Ascending aorta (tissue), 2 donors: ENCODE measurements around the gene TTC9C. TPM values are rescaled to one million over a fixed set of nuclear protein-coding genes. Genes with fewer than 3 reads are reported as not detected.

ENCODE experiments used
- DNase-seq, 2 donors: peaks; one replicate each; pipeline ENCODE4 v3.0.0-alpha.2; 2019; ENCODE audit warnings: low spot score in 2 of 2
- H3K27ac ChIP-seq, 2 donors: fragments of 200-600 bp; sonication (generic); one replicate each; pipeline ENCODE4 v1.5.1; 2016 to 2017; ENCODE audit warnings: mild to moderate bottlenecking in 1 of 2
- H3K27me3 ChIP-seq: fragments of 200-600 bp; sonication (generic); one replicate; pipeline ENCODE4 v1.5.1; 2017
- H3K36me3 ChIP-seq, 2 donors: fragments of 200-600 bp; sonication (generic); one replicate each; pipeline ENCODE4 v1.5.1; 2016
- H3K4me1 ChIP-seq, 2 donors: fragments of 200-600 bp; sonication (generic); one replicate each; pipeline ENCODE4 v1.5.1; 2016 to 2017; ENCODE audit warnings: mild to moderate bottlenecking in 1 of 2
- H3K4me3 ChIP-seq, 2 donors: fragments of 200-600 bp; sonication (generic); one replicate each; pipeline ENCODE4 v1.5.1; 2016 to 2017; ENCODE audit warnings: mild to moderate bottlenecking in 1 of 2
- H3K9me3 ChIP-seq, 2 donors: fragments of 200-600 bp; sonication (generic); one replicate each; pipeline ENCODE4 v1.5.1; 2016
- CTCF ChIP-seq, 3 experiments: fragments of 200-600 bp in 2 of 3; fragments of 450-650 bp in 1 of 3; sonication (generic) in 2 of 3; IDR thresholded peaks; one replicate each; pipeline ENCODE4 v1.5.1; 2016 to 2019; ENCODE audit warnings: antibody characterized with exemption in 3 of 3, mild to moderate bottlenecking in 1 of 3, moderate library complexity in 1 of 3
- intact Hi-C: fragments of 100-400 bp; cut with DNase I; formaldehyde crosslinking; loops from one replicate; pipeline ENCODE4 v1.15.1; 2023
- total RNA-seq: library from RNA; depleted of rRNA; stranded (reverse); fragments of >200 nt; gene quantifications from one replicate; pipeline ENCODE4 v1.1.0, GENCODE V29; 2016

Gene TTC9C
- total RNA-seq, 1 donor from 2014 or later, result 1.4 TPM

- intact Hi-C loops, result no loop called here
- TF ChIP-seq CTCF (IDR thresholded peaks at IDR 0.05), result no peak
Observed at GRCh38 chr11:62712276-62712812, 15.9 kb upstream of the TTC9C start.

DNA sequence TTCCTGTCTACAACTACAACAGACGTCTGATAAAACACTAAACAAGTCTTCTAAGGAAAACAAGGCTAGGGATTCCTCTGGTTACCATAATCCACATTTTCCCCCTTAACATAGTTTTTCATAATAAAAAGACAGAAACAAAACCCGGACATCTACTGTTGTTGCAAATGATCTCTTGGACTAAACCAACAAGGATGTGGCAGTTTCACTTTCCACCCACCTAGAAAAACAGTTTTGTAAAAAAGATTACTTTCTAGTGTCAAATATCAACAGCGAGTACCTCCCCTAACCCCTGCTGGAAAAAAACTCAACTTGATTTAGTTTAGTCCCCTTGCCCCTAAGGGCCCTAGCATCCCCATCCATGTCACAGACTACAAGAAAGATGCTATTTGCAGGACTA, 15.4 kb upstream of the TTC9C start:
- Histone ChIP-seq H3K36me3 (peaks cover 59 to 71% of the 10 kb centered on the region in 2 donors), H3K9me3 (no peaks in the 10 kb centered on the region), H3K4me1 (peaks cover 4 to 13% of the 10 kb centered on the region in 2 donors), H3K4me3 (no peak overlapping the region), H3K27me3 (no peaks in the 10 kb centered on the region), H3K27ac (no peak overlapping the region)
- DNase-seq, result no peak
- no peak for TF ChIP-seq CTCF (IDR thresholded peaks at IDR 0.05)
- intact Hi-C loops, result no loop called here

More at GRCh38 chr11:62712276-62712812, 15.9 kb upstream of the TTC9C start:
- Histone ChIP-seq H3K36me3 (peaks cover 54 to 66% of the 10 kb centered on the region in 2 donors), H3K9me3 (no peaks in the 10 kb centered on the region), H3K27me3 (no peaks in the 10 kb centered on the region), H3K27ac (no peak overlapping the region), H3K4me3 (no peak overlapping the region), H3K4me1 (peaks cover 4 to 13% of the 10 kb centered on the region in 2 donors)
- no peak for DNase-seq

- no peak for TF ChIP-seq CTCF (IDR thresholded peaks at IDR 0.05)
Observed at GRCh38 chr11:62713343-62713742, 14.9 kb upstream of the TTC9C start.

DNA sequence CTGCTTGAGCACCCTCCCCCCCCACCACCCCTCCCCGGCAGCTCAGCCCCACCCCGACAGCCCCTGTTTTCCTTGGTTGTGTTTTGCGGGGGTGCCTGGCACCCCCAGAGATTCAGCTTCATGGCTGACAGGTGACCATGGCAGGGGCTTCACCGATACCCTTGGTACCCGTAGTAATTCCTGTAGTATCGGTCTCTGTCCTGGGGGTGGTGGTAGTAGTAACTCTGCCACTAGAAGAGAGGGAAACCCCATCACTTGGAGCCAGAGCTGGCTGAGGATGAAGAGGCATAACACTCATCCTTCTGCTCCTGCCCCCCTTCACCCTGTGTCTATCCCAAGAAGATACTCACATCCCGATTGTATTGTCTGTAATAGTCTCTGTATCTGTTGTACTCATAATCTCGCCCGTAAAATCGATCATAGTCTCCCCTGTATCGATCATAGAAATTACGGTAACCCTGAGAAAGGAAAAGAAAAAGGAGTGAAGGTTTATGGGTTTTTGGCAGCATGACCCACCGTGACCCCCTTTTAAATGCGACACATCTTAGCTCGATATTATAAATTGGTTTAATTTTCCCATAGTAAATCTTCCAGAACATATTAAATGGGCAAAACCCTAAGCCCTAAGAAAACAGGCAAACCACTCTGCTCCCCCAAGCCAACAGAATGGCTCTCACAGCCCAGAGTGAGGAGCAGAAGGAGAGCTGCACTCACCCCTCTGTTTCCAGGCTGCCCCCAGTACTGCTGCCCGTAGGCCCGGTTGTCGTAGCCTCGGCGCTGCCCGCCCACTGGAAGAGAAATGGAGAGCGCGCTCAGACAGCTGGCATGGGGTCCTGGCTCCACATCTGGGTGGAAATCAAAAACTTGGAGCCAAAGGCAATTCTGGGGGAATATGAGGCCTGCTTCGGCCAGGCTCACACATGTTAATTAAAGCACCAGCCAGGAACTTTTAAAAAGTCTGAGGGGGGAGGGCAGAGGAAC, 12.8 kb upstream of the TTC9C start:
- no peaks in the 10 kb centered on the region for H3K27me3 ChIP-seq

More at GRCh38 chr11:62713343-62713742, 14.9 kb upstream of the TTC9C start:
- no peaks in the 10 kb centered on the region for H3K9me3 ChIP-seq
- no peaks in the 10 kb centered on the region for H3K27me3 ChIP-seq
- H3K4me3 ChIP-seq, result no peak overlapping the region
- no peak for DNase-seq
- H3K4me1 ChIP-seq, result peaks cover 4 to 10% of the 10 kb centered on the region in 2 donors
- H3K27ac ChIP-seq, result no peak overlapping the region
- intact Hi-C loops, result no loop called here
- H3K36me3 ChIP-seq, result peaks cover 64 to 76% of the 10 kb centered on the region in 2 donors

GRCh38 chr11:62716206-62716605, 12.1 kb upstream of the TTC9C start:
- no peak for TF ChIP-seq CTCF (IDR thresholded peaks at IDR 0.05)
- Histone ChIP-seq H3K9me3 (no peaks in the 10 kb centered on the region), H3K27ac (no peak overlapping the region), H3K36me3 (peaks cover 89 to 97% of the 10 kb centered on the region in 2 donors), H3K4me3 (no peak overlapping the region), H3K4me1 (no peaks in the 10 kb centered on the region), H3K27me3 (no peaks in the 10 kb centered on the region)
- DNase-seq, result no peak
- intact Hi-C loops, result no loop called here

More for the DNA sequence above, 12.8 kb upstream of the TTC9C start:
- no peak overlapping the region for H3K4me3 ChIP-seq
- H3K36me3 ChIP-seq, result peaks cover 84 to 94% of the 10 kb centered on the region in 2 donors
- no peak for DNase-seq
- intact Hi-C loops, result no loop called here
- no peak overlapping the region for H3K27ac ChIP-seq
- H3K9me3 ChIP-seq, result no peaks in the 10 kb centered on the region
- no peaks in the 10 kb centered on the region for H3K4me1 ChIP-seq
- no peak for TF ChIP-seq CTCF (IDR thresholded peaks at IDR 0.05)
